ENCODE measurements around the gene PRKD1.

DNA sequence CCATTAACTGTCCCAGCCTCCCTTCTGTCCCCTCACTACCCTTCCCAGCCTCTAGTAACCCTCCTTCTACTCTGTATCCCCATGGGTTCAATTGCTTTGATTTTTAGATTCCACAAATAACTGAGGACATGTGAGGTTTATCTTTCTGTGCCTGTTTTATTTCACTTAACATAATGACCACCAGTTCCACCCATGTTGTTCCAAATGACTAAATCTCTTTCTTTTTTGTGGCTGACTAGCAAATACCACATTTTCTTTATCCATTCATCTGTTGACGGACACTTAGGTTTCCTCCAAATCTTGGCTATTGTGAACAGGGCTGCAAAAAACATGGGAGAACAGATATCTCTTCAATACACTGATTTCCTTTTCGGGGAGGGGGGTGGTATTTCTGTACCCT, 65.7 kb downstream of the PRKD1 start:
- TF ChIP-seq ZBTB7A (IDR thresholded peaks at IDR 0.05; ENCODE audit: low read depth) (no peak), NFIC (IDR thresholded peaks at IDR 0.05) (no peak), YY1 (IDR thresholded peaks at IDR 0.05; ENCODE audit: low read depth) (no peak), TAF1 (IDR thresholded peaks at IDR 0.05; ENCODE audit: low read depth) (no peak), TEAD4 (IDR thresholded peaks at IDR 0.05) (no peak)

All from Ishikawa (cell line).